A673 (cell line): Measurements from ENCODE around the gene ATL1.

Experiments
- CTCF ChIP-seq: fragments of 300-800, 200-600 bp; sonication (generic); conservative IDR thresholded peaks from 2 replicates; pipeline ENCODE4 v1.5.1; 2017; ENCODE audit warnings: low read depth, mild to moderate bottlenecking, antibody characterized with exemption, low read length, moderate library complexity, mixed read lengths
- EZH2 ChIP-seq: fragments of 200-600 bp; sonication (generic); IDR thresholded peaks from 2 replicates; pipeline ENCODE4 v1.6.1; 2017; ENCODE audit warnings: borderline replicate concordance, low read depth, mild to moderate bottlenecking, mixed read lengths, antibody characterized with exemption, low read length; ENCODE audit not compliant: poor library complexity, severe bottlenecking

- no peak for TF ChIP-seq EZH2
- no peak for TF ChIP-seq CTCF
Measured at GRCh38 chr14:50615056-50615455, 55.1 kb downstream of the ATL1 start.
